Omental fat pad (tissue), 4 donors: Measurements from ENCODE around the gene COP1. TPM values are rescaled to one million over a fixed set of nuclear protein-coding genes. Genes with fewer than 3 reads are reported as not detected.

Experiments used
- ATAC-seq: fragments of 150-250 bp; one replicate; pipeline ENCODE4 v1.9.1; 2016; ENCODE audit warnings: mild to moderate bottlenecking, moderate library complexity; ENCODE audit not compliant: low FRiP score
- DNase-seq: peaks from one replicate; pipeline ENCODE4 v3.0.0-alpha.2; 2019; ENCODE audit warnings: low spot score
- CTCF ChIP-seq, 3 donors: fragments of 450-650 bp; IDR thresholded peaks; one replicate each; pipeline ENCODE4 v1.5.1; 2016 to 2017; ENCODE audit warnings: antibody characterized with exemption in 3 of 3, mild to moderate bottlenecking in 3 of 3, moderate library complexity in 2 of 3
- total RNA-seq, 4 donors: library from RNA; depleted of rRNA; stranded (reverse); fragments of >200 nt; gene quantifications; one replicate each; pipeline ENCODE4 v1.1.0, GENCODE V29; 2016

The COP1 gene
- total RNA-seq, 4 donors from 2014 or later = 43.6 to 83.7 (median 50.6) TPM

DNA sequence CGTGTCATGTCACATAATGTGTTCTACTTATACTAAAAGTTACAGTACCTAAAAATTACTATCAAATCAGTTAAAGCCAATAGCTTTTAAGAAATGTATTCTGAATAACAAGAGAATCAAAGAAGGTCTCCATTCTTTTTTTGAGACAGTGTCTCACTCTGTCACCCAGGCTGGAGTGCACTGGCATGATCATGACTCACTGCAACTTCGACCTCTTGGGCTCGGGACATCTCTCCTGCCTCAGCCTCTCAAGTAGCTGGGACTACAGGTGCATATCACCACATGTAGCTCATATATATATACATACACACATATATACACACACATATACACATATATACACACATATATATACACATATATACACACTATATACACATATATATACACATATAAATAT, 20.1 kb downstream of the COP1 start:
- TF ChIP-seq CTCF (IDR thresholded peaks at IDR 0.05) = no peak
- no peak for ATAC-seq
- no peak for DNase-seq

GRCh38 chr1:176183618-176184017, 23.5 kb downstream of the COP1 start:
- DNase-seq = no peak
- ATAC-seq = no peak
- TF ChIP-seq CTCF (IDR thresholded peaks at IDR 0.05) = no peak

DNA sequence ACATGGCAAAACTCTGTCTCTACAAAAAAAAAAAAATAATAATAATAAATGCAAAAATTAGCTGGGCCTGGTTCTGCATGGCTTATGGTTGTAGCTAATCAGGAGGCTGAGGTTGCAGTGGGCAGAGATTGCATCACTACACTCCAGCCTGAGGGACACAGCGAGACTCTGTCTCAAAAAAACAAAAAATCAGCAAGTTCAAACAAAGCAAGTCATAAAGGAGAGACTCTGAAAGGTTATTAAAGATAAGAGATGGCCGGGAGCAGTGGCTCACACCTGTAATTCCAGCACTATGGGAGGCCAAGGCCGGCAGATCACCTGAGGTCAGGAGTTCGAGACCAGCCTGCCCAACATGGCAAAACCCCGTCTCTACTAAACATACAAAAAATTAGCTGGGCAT, 28.8 kb downstream of the COP1 start:
- ATAC-seq (no peak), DNase-seq (no peak)
- no peak for TF ChIP-seq CTCF (IDR thresholded peaks at IDR 0.05)

GRCh38 chr1:176177764-176178163, 29.3 kb downstream of the COP1 start:
- TF ChIP-seq CTCF (IDR thresholded peaks at IDR 0.05) = no peak
- ATAC-seq = no peak
- no peak for DNase-seq

GRCh38 chr1:176174108-176174507, 33.0 kb downstream of the COP1 start:
- TF ChIP-seq CTCF (IDR thresholded peaks at IDR 0.05) = no peak
- ATAC-seq = no peak
- DNase-seq = no peak

DNA sequence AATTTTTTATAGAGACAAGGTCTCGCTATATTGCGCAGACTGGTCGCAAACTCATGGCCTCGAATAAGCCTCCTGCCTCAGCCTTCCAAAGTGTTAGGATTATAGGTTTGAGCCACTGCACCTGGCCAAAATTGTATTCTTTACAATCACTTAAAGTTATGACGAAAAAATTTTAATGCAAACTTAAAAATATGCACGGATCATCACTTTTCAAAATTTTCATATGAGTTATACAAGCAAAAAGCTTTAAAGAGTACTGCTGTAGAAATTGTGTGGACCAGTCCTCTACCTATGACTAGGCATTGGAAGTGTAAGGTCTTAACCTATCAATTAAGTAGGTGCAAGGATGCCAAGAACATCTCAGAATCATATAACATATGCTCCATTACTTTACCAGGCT, 34.9 kb downstream of the COP1 start:
- ATAC-seq (no peak), DNase-seq (no peak)
- TF ChIP-seq CTCF (IDR thresholded peaks at IDR 0.05) = no peak

GRCh38 chr1:176167210-176167609, 39.9 kb downstream of the COP1 start:
- TF ChIP-seq CTCF (IDR thresholded peaks at IDR 0.05) = no peak
- no peak for ATAC-seq
- no peak for DNase-seq
